Measurements from ENCODE around the gene CASZ1. TPM values are rescaled to one million over a fixed set of nuclear protein-coding genes. Genes with fewer than 3 reads are reported as not detected.

The CASZ1 gene
- total RNA-seq, 1 donor from 2014 or later = 11.8 TPM

- H3K4me3 ChIP-seq (ENCODE audit: low read depth, low read length) = no peak overlapping the region
- no peak for DNase-seq (ENCODE audit: low read depth)
- no peak for TF ChIP-seq CTCF (conservative IDR thresholded peaks at IDR 0.05; ENCODE audit: low read depth, low read length)
Observed at GRCh38 chr1:10664251-10664650, 132.2 kb downstream of the CASZ1 start.

GRCh38 chr1:10663678-10664035, 132.8 kb downstream of the CASZ1 start:
- no peak for TF ChIP-seq CTCF (conservative IDR thresholded peaks at IDR 0.05; ENCODE audit: low read depth, low read length)
- no peak overlapping the region for H3K4me3 ChIP-seq (ENCODE audit: low read depth, low read length)
- DNase-seq (ENCODE audit: low read depth) = no peak

GRCh38 chr1:10662824-10663677, 133.4 kb downstream of the CASZ1 start:
- DNase-seq (ENCODE audit: low read depth) = no peak
- TF ChIP-seq CTCF (conservative IDR thresholded peaks at IDR 0.05; ENCODE audit: low read depth, low read length) = no peak
- no peak overlapping the region for H3K4me3 ChIP-seq (ENCODE audit: low read depth, low read length)

- no peak for DNase-seq (ENCODE audit: low read depth)
- H3K4me3 ChIP-seq (ENCODE audit: low read depth, low read length) = no peak overlapping the region
- no peak for TF ChIP-seq CTCF (conservative IDR thresholded peaks at IDR 0.05; ENCODE audit: low read depth, low read length)
Observed at GRCh38 chr1:10662090-10662688, 134.3 kb downstream of the CASZ1 start.

- TF ChIP-seq CTCF (conservative IDR thresholded peaks at IDR 0.05; ENCODE audit: low read depth, low read length) = no peak
- DNase-seq (ENCODE audit: low read depth) = no peak
- no peak overlapping the region for H3K4me3 ChIP-seq (ENCODE audit: low read depth, low read length)
Observed at GRCh38 chr1:10661453-10661852, 135.0 kb downstream of the CASZ1 start.

- TF ChIP-seq CTCF (conservative IDR thresholded peaks at IDR 0.05; ENCODE audit: low read depth, low read length) = no peak
- DNase-seq (ENCODE audit: low read depth) = no peak
- H3K4me3 ChIP-seq (ENCODE audit: low read depth, low read length) = no peak overlapping the region
Observed at GRCh38 chr1:10659646-10660540, 136.6 kb downstream of the CASZ1 start.

Measured in epithelial cell of proximal tubule (primary cell).